Nucleus accumbens (tissue), 56 donors: ENCODE results near the gene PTH2.
A peak's percentile ranks its signal among the peaks of the same experiment; 100 is the strongest.

Experiments
- DNase-seq, 56 donors: peaks; one replicate each; lab custom pipeline; 2025; lab: John Stamatoyannopoulos, UW

PTH2 gene

GRCh38 chr19:49415102-49415809 is 8.0 kb downstream of the PTH2 start:
- DNase-seq, result no peak

GRCh38 chr19:49414256-49414655 is 9.0 kb downstream of the PTH2 start:
- no peak for DNase-seq

DNA sequence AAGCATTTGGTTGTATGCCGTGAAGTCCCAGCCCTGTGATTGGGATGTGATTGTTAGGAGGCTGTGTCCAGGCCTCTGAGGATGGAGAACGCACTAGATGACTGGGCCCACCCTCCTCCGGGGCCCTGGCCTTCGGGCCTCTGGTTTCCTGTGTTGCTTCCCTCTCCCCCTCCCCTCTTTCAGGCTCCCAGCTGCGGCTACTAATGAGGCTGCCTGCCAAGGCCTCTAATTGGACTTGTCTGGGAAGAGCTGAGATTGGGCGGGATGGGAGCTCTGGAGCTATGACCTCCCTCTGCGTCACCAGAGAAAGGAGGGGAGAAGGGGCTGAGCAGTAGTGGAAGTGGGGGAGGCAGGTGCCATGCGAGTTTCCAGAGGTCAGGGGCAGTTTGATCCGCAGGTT is 9.9 kb downstream of the PTH2 start:
- no peak for DNase-seq

DNA sequence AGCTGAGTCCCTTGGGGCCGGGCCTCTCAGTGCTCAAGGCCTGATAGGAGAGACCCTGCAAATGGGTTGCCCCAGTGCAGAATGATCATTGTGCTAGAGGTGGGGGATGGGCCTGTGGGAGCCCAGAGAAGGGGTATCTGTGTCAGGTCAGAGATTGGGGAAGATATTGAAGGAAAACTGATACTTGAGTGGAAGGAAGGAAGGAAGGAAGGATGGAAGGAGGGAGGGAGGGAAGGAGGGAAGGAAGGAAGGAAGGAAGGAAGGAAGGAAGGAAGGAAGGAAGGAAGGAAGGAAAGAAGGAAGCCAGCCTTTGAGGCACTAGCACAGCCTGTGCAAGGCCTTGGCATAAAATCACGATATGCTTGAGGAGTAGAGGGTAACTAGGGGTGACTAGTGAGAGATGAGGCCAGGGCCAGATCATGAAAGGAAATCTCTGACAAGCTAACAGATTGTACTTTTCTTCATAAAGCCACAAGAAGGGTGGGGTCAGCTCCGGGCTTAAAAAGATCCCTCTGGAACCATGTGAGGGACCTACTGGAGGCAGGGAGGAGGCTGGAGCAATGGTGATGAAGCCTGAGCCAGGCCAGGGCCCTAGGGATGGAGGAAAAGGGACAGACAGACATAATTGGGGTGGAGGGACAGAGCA is 11.4 kb downstream of the PTH2 start:
- no peak for DNase-seq

DNA sequence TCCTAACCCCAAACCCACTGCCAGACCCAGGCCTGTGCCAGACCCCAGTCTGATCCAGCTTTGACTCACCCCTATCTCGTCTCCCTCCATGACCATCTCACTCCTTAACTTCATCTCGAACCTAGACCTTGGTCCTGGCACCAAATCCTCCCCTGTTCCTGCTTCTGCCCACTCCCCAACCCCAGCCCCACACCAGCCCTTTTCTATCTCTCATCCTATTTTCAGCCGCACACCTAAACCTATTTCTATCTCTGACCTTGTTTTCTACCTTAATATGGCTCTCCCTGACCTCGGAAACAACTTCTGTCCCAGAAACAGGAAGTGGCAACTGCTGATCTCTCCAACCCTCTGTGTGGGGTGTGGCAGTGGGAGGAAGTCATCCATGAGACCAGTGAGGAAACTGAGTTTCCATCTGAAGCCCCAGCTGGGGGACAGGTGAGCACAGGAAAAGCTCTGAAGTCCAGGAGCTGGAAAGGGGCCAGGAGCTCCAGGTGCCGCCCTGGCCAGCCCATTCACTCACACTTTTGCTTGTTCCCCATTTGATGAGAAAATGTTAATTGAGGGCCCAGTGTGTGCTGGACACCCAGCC is 13.7 kb downstream of the PTH2 start:
- DNase-seq, result no peak

DNA sequence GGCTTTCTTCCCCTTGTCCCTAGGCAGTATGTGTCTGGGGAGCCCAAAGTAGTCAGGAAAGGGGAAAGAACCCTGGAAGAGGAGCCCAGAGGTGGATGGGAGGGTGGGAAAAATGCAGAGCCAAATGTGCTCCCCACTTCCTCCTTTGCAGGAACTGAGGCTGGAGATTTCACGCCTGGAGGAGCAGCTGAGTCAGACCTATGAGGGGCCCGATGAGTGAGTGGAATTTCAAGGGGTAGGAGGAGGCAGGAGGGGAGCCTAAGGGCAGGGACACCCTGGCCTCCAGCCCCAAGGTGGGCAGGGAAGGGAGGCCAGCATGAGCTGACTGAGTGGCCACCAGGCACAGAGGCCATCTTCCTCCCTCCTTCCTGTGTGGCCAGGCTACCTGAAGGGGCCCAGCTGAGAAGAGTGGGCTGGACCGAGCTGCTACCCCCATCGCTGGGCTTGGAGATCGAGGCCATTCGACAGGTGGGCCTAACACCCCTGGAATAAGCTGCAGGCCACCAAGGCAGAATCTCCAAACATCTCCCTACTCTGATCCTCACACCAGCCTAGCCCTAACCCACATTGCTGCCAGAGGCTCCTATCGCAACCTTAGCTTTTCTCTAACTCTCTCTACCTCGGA is 14.3 kb downstream of the PTH2 start:
- no peak for DNase-seq

- no peak for DNase-seq
Measured at GRCh38 chr19:49407482-49408015, 15.7 kb downstream of the PTH2 start.

GRCh38 chr19:49407079-49407478 is 16.2 kb downstream of the PTH2 start:
- no peak for DNase-seq

- no peak for DNase-seq
Measured at GRCh38 chr19:49403404-49404187, 19.6 kb downstream of the PTH2 start.

DNA sequence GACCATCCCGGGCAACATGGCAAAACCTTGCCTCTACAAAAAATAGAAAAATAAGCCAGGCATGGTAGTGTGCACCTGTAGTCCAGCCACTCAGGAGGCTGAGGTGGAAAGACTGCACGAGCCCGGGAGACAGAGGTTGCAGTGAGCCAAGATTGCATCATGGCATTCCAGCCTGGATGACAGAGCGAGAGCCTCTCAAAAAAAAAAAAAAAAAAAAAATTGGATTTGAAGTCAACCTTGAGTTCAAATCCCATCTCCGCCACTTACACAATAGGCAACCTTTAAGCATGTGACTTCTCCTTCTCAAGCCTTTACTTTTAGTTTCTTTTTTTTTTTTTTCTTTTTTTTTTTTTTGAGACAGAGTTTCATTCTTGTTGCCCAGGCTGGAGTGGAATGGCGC is 23.2 kb downstream of the PTH2 start:
- DNase-seq, result no peak

DNA sequence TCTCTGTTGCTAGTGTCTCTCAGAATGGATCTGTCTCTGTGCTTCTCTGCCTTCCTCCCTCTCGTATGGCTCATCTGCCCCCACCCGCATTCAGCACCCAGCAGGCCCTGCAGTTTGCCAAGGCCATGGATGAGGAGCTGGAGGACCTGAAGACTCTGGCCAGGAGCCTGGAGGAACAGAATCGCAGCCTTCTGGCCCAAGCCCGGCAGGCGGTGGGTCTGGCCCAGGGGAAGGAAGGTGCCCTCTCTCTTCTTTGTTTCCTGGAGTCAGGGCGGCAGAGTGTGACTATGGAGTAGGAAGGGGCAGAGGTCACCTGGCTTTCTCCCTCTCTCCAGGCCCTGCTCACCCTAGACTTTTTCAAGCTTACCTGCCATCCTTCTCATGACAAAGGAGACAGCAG is 24.3 kb downstream of the PTH2 start:
- DNase-seq, result no peak

DNA sequence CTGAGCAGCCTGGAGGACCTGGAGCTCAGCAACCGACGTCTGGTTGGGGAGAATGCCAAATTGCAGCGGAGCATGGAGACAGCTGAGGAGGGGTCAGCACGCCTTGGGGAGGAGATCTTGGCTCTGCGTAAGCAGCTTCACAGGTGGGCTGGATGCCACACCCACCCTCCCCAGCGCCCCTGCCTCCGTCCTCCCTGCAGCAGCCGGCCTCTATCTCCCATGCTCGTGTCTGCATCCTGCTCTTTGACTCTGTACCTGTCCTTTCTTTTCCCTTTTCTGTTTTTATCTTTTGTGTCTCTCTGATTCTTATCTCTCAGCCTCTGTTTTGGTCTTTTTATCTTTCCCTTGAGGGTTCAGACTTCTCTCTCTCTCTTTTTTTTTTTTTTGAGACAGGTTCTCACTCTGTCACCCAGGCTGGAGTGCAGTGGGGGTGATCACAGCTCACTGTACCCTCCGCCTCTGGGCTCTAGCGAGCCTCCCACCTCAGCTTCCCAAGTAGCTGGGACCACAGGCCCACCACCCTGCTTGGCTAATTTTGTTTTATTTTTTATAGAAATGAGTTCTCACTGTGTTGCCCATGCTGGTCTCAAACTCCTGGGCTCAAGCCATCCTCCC is 25.1 kb downstream of the PTH2 start:
- DNase-seq, result no peak

DNA sequence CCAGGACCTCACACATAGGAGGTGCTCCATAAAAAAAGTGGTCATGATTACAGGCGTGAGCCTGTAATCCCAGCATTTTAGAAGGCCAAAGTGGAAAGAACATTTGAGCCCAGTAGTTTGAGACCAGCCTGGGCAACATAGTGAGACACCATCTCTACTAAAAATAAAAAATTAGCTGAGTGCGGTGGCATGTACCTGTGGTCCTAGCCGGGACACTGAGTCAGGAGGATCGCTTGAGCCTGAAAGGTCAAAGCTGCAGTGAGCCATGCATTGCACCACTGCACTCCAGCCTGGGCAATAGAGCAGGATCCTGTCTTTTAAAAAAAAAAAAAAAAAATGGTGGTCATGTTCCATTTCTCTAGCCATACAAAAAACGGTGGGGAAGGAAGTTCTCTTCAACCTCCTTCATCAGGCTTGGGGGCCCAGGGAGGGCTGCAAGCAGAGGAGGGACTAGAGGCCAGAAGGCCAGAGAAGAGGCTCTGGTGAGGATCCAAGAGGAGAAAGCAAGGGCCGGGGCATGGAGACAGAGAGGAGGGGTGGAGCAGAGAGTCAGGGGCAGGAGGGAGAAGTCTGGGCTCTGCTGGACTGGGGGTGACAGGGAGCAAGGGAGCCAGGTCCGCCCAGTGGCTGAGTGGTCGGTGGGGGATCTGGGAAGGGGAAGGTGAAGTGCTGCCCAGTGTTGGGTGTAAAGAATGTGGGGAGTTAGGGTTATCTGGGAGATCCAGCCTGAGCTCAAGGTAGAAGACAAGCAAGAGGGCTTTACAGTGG is 26.3 kb downstream of the PTH2 start:
- no peak for DNase-seq

- no peak for DNase-seq
Measured at GRCh38 chr19:49395581-49396407, 27.4 kb downstream of the PTH2 start.

GRCh38 chr19:49393881-49394280 is 29.4 kb downstream of the PTH2 start:
- no peak for DNase-seq

GRCh38 chr19:49391581-49392399 is 31.5 kb downstream of the PTH2 start:
- DNase-seq, result peak in 50 of 56 donors; percentile 1 to 74 (median 24)

- DNase-seq, result no peak
Measured at GRCh38 chr19:49390929-49391359, 32.3 kb downstream of the PTH2 start.
